Activated T-helper 1 cell treated with anti-CD3 and anti-CD28 coated beads, Interleukin-12 subunit alpha, Interleukin-12 subunit beta, Interleukin-2, Interleukin-4 antibody, amounts not matched to agents 30 ng/mL and 10 ng/mL and 1 ng/mL, durations not matched to agents 14 hours and 24 hours and 36 hours (primary cell): ENCODE measurements around the gene WNT1. TPM values are rescaled to one million over a fixed set of nuclear protein-coding genes. Genes with fewer than 3 reads are reported as not detected.

Source experiments
- DNase-seq: peaks from one replicate; pipeline ENCODE4 v3.0.0; 2021; ENCODE audit warnings: low spot score
- H3K27ac Mint-ChIP-seq: one replicate; pipeline ENCODE4 v1.8.0; 2021; ENCODE audit warnings: mild to moderate bottlenecking, mixed read lengths
- H3K27me3 Mint-ChIP-seq: one replicate; pipeline ENCODE4 v1.8.0; 2022; ENCODE audit warnings: mild to moderate bottlenecking, moderate library complexity, mixed read lengths; ENCODE audit not compliant: insufficient read depth
- H3K36me3 Mint-ChIP-seq: one replicate; pipeline ENCODE4 v1.8.0; 2021; ENCODE audit warnings: low read depth, mixed read lengths
- H3K4me1 Mint-ChIP-seq: one replicate; pipeline ENCODE4 v1.8.0; 2021; ENCODE audit warnings: low read depth, mixed read lengths
- H3K4me3 Mint-ChIP-seq: one replicate; pipeline ENCODE4 v1.8.0; 2021; ENCODE audit warnings: mild to moderate bottlenecking, moderate library complexity, mixed read lengths
- H3K9me3 Mint-ChIP-seq: one replicate; pipeline ENCODE4 v1.8.0; 2021; ENCODE audit warnings: mixed read lengths
- intact Hi-C: fragments of 100-400 bp; cut with micrococcal nuclease; formaldehyde crosslinking; loops from one replicate; pipeline ENCODE4 v1.15.1; 2024
- total RNA-seq: library from RNA; stranded (reverse); gene quantifications from 2 replicates; pipeline ENCODE4 v1.2.3, GENCODE V29; 2022

Gene WNT1
- total RNA-seq, 1 donor from 2014 or later, result 0.21 TPM

- no peaks in the 10 kb centered on the region for H3K9me3 Mint-ChIP-seq
- H3K27me3 Mint-ChIP-seq, result peaks cover 80% of the 10 kb centered on the region
- no peak for DNase-seq
- no peaks in the 10 kb centered on the region for H3K36me3 Mint-ChIP-seq
- H3K4me3 Mint-ChIP-seq, result peak overlapping the region; percentile 72
- intact Hi-C loops, result loop anchor here (5.0 kb wide), 2 partner anchors 77 to 977 kb away; partner anchors contain the start of gene COL2A1
- H3K4me1 Mint-ChIP-seq, result peaks cover 58% of the 10 kb centered on the region
- H3K27ac Mint-ChIP-seq, result peak overlapping the region; percentile 63
Measured at GRCh38 chr12:48978741-48979601, 849 bp downstream of the WNT1 start.

DNA sequence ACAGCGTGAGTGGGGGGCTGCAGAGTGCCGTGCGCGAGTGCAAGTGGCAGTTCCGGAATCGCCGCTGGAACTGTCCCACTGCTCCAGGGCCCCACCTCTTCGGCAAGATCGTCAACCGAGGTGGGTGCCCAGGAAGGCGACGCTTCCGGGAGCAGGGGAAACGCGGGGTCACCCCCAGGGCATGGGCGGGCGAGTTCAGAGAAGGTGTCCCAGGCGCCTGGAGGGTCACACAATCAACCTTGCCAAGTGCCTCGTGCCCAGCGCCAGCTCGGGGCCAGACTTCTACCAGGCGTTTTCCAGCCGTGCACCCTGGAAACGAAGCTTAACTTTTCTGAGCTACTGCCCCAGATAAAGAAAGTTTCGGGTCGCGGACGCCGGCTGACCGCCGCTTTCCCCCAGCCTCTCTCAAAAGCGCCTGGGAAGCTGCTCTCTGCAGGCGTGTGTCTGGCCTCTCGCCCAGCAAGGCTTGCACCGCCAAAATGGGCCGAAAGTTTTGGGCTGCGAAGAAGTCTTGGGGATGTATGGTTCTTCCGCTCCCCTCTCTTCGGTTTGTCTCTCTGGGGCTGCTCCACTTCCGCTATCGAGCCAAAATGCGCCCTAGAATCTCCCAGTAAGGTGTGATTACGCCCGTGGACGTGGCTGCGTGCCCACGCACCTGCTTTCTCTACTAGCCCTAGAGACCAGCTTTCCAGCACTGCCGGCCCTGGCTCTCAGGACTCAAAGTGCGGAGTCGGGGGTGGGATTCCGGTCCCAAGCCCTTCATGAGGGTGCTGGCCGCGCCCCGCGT is 1.7 kb downstream of the WNT1 start:
- H3K4me3 Mint-ChIP-seq, result peak overlapping the region; percentile 72
- no peaks in the 10 kb centered on the region for H3K9me3 Mint-ChIP-seq
- H3K4me1 Mint-ChIP-seq, result peaks cover 53% of the 10 kb centered on the region
- peaks cover 80% of the 10 kb centered on the region for H3K27me3 Mint-ChIP-seq
- no peaks in the 10 kb centered on the region for H3K36me3 Mint-ChIP-seq
- peak overlapping the region; percentile 56 for H3K27ac Mint-ChIP-seq
- no peak for DNase-seq
- intact Hi-C loops, result loop anchor here (1.0 to 5.0 kb wide), 7 partner anchors 7 to 977 kb away; partner anchors contain the start of gene COL2A1

GRCh38 chr12:48980389-48980952 is 2.3 kb downstream of the WNT1 start:
- Mint-ChIP-seq H3K27ac (peak overlapping the region; percentile 76), H3K27me3 (peaks cover 83% of the 10 kb centered on the region), H3K4me1 (peaks cover 53% of the 10 kb centered on the region), H3K36me3 (no peaks in the 10 kb centered on the region), H3K9me3 (no peaks in the 10 kb centered on the region), H3K4me3 (peak overlapping the region; percentile 72)
- no peak for DNase-seq
- intact Hi-C loops, result loop anchor here (1.0 to 5.0 kb wide), 5 partner anchors 8 to 362 kb away; no protein-coding TSS in a partner anchor

DNA sequence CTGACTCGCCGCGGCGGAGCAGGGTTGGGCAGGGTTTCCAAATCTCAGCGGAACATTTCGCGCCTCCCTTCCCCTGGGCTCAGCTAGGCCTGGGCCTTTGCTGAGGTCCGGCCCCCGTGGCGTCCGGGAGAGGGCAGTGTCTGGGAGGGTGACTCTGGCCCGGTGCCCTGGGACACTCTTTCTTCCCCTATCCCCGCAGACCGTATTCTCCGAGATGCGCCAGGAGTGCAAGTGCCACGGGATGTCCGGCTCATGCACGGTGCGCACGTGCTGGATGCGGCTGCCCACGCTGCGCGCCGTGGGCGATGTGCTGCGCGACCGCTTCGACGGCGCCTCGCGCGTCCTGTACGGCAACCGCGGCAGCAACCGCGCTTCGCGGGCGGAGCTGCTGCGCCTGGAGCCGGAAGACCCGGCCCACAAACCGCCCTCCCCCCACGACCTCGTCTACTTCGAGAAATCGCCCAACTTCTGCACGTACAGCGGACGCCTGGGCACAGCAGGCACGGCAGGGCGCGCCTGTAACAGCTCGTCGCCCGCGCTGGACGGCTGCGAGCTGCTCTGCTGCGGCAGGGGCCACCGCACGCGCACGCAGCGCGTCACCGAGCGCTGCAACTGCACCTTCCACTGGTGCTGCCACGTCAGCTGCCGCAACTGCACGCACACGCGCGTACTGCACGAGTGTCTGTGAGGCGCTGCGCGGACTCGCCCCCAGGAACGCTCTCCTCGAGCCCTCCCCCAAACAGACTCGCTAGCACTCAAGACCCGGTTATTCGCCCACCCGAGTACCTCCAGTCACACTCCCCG is 3.0 kb downstream of the WNT1 start:
- intact Hi-C loops, result loop anchor here (1.0 to 5.0 kb wide), 5 partner anchors 9 to 361 kb away; no protein-coding TSS in a partner anchor
- H3K9me3 Mint-ChIP-seq, result no peaks in the 10 kb centered on the region
- H3K4me3 Mint-ChIP-seq, result peak overlapping the region; percentile 72
- H3K27me3 Mint-ChIP-seq, result peaks cover 81% of the 10 kb centered on the region
- H3K4me1 Mint-ChIP-seq, result peaks cover 53% of the 10 kb centered on the region
- no peaks in the 10 kb centered on the region for H3K36me3 Mint-ChIP-seq
- peak; percentile 45 for DNase-seq
- peak overlapping the region; percentile 76 for H3K27ac Mint-ChIP-seq

- H3K27ac Mint-ChIP-seq, result peak overlapping the region; percentile 63
- H3K4me1 Mint-ChIP-seq, result peaks cover 52% of the 10 kb centered on the region
- intact Hi-C loops, result loop anchor here (2.0 to 5.0 kb wide), 3 partner anchors 47 to 361 kb away; no protein-coding TSS in a partner anchor
- peaks cover 79% of the 10 kb centered on the region for H3K27me3 Mint-ChIP-seq
- DNase-seq, result no peak
- no peaks in the 10 kb centered on the region for H3K36me3 Mint-ChIP-seq
- H3K4me3 Mint-ChIP-seq, result peak overlapping the region; percentile 72
- H3K9me3 Mint-ChIP-seq, result no peaks in the 10 kb centered on the region
Measured at GRCh38 chr12:48981757-48982157, 3.6 kb downstream of the WNT1 start.

GRCh38 chr12:48982397-48983080 is 4.4 kb downstream of the WNT1 start:
- peak overlapping the region; percentile 72 for H3K4me3 Mint-ChIP-seq
- H3K27me3 Mint-ChIP-seq, result peaks cover 79% of the 10 kb centered on the region
- DNase-seq, result no peak
- H3K27ac Mint-ChIP-seq, result peak overlapping the region; percentile 63
- H3K36me3 Mint-ChIP-seq, result no peaks in the 10 kb centered on the region
- peaks cover 46% of the 10 kb centered on the region for H3K4me1 Mint-ChIP-seq
- H3K9me3 Mint-ChIP-seq, result no peaks in the 10 kb centered on the region
- intact Hi-C loops, result loop anchor here (5.0 kb wide), 1 partner anchor 360 kb away; no protein-coding TSS in a partner anchor

DNA sequence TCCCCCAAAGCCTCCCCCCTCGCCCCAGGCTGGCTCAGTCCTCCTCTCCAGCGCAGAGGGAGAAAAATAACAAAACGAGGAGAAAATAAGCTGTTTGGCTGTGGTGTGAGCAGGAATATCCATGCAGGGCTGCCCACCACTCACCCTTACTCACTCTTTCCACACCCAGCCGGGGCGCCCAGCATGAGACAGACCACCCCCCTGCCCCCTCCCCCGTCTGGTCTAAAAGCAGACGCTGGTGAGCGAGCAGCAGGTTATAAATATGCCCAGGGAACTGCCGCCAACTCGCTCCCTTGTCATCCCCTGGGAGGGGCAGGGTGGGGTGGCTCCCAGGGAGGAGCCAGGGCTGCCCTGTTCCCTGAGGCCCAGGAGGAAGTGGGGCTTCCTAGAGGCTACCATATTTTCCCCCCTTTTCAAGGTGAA is 7.4 kb downstream of the WNT1 start:
- intact Hi-C loops, result no loop called here
- Mint-ChIP-seq H3K36me3 (no peaks in the 10 kb centered on the region), H3K27ac (no peak overlapping the region), H3K4me1 (peaks cover 30% of the 10 kb centered on the region), H3K27me3 (peaks cover 84% of the 10 kb centered on the region), H3K9me3 (no peaks in the 10 kb centered on the region), H3K4me3 (no peak overlapping the region)
- no peak for DNase-seq

DNA sequence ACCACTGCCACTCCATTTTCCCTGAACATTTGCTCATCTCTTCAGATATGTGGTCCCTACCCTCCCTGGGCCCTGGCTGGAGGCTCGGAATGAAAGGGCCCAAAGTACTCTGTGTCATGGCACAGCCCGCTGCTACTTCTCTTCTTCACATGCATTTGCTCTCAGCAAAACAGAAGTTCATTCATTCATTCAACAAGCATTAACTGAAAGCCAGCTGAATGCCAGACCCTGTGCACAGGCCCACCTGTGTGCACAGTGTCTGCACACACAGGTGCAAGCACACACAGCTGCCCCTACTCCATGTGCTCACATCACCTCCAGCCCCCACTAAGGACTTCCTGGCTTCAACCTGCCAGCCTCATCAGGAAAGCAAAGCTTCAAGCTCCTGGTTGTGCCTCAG is 7.8 kb downstream of the WNT1 start:
- peaks cover 26% of the 10 kb centered on the region for H3K4me1 Mint-ChIP-seq
- H3K4me3 Mint-ChIP-seq, result no peak overlapping the region
- peaks cover 85% of the 10 kb centered on the region for H3K27me3 Mint-ChIP-seq
- H3K36me3 Mint-ChIP-seq, result no peaks in the 10 kb centered on the region
- intact Hi-C loops, result no loop called here
- H3K9me3 Mint-ChIP-seq, result no peaks in the 10 kb centered on the region
- no peak for DNase-seq
- H3K27ac Mint-ChIP-seq, result no peak overlapping the region

DNA sequence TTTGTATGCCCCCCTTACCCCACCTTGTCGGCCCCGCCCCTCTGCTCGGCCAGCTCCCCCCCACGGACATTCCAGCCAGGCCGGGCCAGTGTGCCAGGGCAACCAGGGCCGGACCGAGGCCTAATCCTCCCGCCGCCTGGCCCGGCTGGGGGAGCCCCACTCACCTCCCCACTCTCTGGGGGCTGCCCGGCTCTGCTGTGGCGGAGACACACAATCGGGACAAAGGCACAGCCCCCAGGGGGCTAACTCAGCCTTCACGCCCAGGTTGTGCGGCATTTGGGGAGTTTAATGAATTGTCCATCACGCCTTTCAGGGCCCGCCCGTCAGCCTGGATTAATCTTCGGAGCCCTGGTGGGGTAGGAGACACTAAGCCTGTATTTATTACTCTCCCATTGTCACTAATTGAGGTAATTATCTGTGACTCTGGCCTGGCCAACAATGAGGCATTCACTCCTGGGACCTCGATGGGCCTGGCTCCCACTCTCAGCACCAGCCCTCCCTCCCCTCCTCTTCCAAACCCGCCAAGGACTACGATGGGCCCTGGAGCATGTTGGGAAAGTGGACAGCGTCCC is 8.7 kb downstream of the WNT1 start:
- H3K36me3 Mint-ChIP-seq, result no peaks in the 10 kb centered on the region
- no peak for DNase-seq
- H3K27ac Mint-ChIP-seq, result no peak overlapping the region
- H3K9me3 Mint-ChIP-seq, result no peaks in the 10 kb centered on the region
- no peak overlapping the region for H3K4me3 Mint-ChIP-seq
- intact Hi-C loops, result no loop called here
- H3K4me1 Mint-ChIP-seq, result peaks cover 20% of the 10 kb centered on the region
- H3K27me3 Mint-ChIP-seq, result peaks cover 85% of the 10 kb centered on the region

GRCh38 chr12:48988030-48988649 is 10.0 kb downstream of the WNT1 start:
- DNase-seq, result peak; percentile 59
- Mint-ChIP-seq H3K9me3 (no peaks in the 10 kb centered on the region), H3K4me3 (no peak overlapping the region), H3K27ac (no peak overlapping the region), H3K36me3 (no peaks in the 10 kb centered on the region), H3K27me3 (peaks cover 76% of the 10 kb centered on the region), H3K4me1 (peaks cover 10% of the 10 kb centered on the region)
- intact Hi-C loops, result loop anchor here (1.0 to 2.0 kb wide), 6 partner anchors 8 to 135 kb away; partner anchors contain the start of gene FKBP11

- intact Hi-C loops, result no loop called here
- Mint-ChIP-seq H3K27ac (no peak overlapping the region), H3K4me3 (no peak overlapping the region), H3K27me3 (peaks cover 68% of the 10 kb centered on the region), H3K9me3 (no peaks in the 10 kb centered on the region), H3K36me3 (no peaks in the 10 kb centered on the region), H3K4me1 (peaks cover 17% of the 10 kb centered on the region)
- DNase-seq, result no peak
Measured at GRCh38 chr12:48990552-48990951, 12.4 kb downstream of the WNT1 start.
